T-helper 9 cell (primary cell): Measurements from ENCODE around the gene ACTN1.

Experiments
- DNase-seq: peaks from one replicate; pipeline ENCODE4 v3.0.0-alpha.2; 2020

The ACTN1 gene

DNA sequence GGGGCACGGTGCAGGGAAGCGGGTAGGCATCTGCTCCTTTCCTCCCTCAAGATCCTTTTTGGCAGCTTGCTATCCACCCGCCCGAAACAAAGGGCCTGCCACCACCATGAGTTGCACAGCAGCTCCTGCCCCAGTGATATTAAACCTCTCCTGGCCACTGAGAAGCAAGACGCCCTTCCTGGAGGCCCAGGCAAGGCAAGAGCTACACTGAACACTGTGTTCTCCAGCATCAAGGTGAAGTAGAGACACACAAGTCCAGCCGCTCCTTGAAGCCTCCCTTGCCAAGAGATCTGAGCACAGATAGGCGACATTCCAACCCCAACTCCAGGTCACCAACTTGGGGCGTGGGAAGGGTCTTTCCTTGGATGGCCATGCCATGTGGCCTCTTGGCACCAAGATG is 70.9 kb downstream of the ACTN1 start:
- no peak for DNase-seq

DNA sequence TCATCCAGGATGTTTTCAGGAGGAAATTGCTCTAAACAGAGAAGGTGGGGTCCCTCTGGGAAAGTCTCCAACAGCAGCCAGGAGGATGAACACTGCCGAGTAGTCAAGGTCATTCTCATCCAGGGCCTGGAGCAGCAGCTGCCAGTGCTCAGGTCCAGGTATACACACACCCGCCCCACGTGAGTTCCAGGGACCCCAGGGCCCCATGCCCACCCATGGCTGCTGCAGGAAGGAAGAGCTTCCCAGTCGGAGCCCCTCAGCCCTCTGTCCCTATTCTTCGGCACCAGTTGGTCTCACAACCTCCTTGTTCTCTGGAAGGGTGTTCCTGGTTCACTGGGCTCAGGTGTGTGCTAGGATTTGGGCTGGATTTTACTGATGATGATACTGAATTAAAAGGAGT is 72.7 kb downstream of the ACTN1 start:
- DNase-seq = no peak

DNA sequence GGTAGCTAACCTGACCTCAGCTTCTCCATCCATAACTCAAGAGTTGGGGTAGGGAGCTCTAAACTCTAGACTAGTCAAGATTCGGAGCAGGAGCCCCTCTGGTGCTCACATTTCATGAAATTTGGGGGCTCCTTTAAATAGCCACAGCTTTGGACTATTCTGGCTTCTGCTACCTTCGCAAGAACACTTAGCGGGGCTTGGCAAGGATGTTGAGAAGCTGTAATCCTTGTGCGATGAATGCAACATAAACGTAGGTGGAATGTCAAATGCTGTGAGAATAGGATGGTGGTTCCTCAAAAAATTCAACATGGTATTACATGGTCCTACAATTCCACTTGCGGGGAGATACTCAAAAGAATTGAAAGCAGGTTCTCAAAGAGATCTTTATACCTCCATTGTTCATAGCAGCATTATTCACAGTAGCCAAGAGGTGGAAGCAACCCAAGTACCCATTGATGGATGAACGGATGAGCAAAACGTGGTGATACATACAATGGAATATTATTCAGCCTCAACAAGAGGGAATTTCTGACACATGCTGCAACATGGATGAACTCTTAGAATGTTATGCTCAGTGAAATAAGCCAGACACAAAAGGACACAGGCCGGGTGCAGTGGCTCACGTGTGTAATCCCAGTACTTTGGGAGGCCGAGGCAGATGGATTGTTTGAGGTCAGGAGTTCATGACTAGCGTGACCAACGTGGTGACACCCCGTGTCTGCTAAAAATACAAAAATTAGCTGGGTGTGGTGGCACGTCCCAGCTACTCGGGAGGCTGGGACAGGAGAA is 73.8 kb downstream of the ACTN1 start:
- no peak for DNase-seq

DNA sequence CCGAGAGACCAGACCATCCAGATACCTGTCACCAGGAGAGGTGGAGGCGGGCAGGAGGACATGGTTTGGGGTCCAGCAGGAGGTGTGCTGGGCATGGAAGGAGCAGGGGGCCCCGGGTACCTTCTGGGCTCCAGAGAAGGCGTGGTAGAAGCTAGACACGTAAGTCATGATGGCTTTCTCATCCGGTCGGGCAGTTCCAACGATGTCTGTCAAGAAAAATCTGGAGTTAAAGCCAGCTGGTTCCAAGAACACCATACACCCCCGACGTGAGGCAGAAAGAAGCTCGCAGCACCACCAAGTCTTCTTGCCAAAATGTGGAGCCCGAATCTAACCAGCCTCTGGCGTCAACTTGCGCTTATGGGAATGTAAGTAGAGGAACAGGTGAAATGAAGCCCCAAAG is 76.7 kb downstream of the ACTN1 start:
- no peak for DNase-seq

DNA sequence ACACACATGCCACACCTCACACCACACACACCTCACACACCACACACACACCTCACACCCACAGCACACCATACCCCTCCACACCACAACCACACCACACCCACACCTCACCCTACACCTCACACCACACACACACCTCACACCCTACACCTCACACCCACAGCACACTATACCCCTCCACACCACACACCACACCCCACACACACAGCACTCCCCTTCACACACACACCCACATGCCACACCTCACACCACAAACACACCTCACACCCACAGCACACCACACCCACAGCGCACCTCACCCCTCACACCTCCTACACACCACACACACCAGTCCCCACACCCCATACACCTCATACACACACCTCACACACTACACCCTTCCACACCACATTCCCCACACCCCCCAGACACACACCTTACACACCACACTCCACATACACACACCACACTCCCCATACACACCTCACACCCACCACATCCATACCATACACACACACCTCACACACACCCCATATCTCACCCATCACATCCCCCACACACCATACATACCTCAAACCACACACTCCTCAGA is 80.0 kb downstream of the ACTN1 start:
- no peak for DNase-seq

DNA sequence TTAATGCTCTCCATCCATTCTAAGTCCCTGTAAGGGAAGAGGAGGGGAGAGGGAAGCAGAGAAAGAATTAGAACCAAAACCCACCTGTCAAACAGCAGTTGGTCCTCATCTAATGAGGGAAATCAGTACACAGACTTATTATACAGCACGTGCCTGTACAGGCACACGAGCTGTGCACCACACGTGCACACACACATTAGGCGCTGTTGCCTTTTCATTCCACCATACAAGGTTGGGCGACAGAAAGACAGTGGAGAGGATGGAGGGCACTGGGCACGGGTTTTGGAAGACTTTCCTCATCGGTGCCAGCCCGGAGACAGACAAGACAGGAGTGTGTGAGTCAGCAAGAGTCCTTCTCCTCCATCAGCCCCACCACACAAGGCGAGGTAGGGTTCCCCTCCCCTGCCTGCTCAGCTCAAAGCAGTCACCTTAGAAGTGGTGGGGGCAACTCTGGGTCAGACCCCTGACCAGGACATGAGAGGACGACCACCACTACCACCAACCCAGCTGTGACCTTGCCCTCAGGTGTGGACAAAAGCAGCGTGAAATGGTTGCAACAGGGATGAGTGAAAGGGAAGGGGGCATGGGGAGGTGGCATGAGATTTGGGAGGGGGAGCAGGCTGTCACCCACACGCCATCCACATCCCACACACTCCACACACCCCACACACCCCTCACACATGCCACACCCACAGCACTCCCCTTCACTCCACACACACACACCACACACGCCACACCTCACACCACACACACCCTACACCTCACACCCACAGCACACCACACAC is 80.7 kb downstream of the ACTN1 start:
- no peak for DNase-seq

DNA sequence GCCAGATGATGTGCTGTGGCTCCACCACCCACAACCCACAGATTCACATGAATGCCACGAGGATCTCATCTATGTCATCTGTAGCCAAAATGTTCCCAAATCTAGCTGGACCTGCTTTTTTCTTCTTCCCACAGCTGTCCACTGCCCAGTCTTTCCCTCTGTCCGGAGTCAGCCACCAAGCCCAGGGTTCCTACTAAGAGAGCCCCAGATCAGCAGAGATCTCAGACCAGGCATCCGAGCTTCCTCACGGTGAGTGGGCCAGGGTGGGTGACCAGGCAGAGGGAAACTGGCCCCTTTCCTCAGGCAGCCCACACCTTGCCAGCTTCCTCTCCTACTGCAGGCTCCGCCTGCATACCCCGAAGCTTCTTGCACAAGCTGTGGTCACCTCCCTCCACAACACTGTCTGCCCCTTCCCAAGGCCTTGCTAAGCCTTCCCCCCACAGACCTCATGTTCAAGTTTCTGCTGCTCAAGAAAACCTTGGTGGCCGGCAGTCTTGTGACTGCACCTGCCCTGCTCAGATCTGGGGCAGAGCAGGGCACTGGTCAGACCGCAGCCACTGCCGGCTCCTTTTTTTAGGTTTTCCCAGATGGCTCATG is 81.4 kb downstream of the ACTN1 start:
- DNase-seq = no peak

DNA sequence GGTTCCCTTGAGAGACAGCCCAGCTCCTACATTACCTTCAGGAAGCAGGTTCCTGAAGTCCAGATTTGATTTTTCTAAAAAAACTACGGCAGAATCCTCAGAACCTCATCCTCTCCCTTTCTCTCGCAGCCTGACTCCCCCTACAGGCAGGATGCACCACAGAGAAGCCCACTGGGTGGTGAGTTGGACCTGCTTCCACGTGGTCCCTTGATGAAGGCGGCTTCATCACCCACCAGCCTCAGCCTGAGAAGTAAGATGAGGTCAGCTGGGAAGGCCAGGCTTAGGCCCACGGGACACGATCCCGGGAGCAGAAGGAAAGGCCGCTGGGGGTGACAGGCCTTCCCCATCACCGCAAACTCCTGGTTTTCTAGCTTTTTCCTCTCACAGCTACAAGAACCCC is 83.0 kb downstream of the ACTN1 start:
- DNase-seq = no peak

DNA sequence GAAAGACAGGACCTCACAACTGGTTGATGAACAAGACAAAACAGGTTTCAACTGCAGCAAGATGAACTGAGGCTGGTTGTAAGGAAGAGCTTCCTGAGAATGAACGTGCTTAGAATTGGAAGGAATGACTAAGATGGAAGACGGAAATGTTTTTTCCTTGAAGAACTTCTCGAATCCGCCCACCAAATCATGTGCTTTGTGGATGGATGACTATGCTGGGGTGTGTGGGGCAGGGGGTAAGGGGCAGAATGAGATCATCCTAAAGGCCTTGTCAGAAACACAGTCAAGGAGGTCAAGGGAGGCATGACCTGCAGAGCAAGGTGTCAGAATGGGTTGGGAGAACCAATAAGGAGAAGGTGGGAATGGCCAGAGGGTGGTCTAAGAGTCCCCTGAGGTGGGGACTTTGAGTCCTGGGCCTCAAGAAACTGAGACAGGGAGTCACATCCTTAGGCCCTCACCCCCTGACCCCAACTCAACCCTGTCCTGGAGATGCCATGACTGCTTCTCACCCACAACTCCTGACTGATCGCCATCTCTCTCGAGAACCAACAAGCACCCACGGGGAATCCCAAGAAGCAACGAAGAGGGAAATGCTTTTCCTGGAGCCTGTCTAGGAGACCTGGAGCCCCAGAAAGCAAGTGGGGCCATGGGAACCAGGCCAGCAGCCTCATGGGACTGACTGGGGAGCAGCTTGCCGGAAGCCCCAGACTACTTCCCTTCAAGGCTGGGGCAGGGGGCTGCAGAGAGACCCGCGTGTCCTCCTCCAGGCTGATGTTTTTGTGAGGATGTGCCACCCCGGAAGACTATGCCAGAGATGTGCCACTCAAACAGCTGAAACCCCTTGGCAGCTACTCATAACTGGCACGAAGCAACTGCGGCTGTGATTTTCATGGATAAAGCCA is 84.0 kb downstream of the ACTN1 start:
- DNase-seq = no peak

DNA sequence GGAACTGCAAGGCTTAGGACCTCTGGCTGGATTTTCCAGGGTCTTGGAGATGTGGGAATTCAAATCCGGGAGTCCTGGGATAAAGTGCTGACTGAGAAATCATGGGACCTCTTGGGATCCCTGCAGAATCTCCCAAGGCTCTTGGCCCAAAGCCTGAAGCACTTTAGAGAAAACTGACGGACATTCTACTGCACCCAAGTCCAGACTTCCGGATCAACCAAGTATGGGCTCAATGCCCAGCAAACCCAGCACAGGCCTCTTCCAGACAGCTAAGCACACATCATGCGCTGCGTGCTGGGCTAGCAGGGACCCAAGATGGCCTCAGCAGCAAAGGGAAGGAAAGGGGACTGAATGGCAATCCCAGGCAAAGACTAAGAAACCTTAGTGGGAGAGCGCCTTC is 85.0 kb downstream of the ACTN1 start:
- DNase-seq = no peak

DNA sequence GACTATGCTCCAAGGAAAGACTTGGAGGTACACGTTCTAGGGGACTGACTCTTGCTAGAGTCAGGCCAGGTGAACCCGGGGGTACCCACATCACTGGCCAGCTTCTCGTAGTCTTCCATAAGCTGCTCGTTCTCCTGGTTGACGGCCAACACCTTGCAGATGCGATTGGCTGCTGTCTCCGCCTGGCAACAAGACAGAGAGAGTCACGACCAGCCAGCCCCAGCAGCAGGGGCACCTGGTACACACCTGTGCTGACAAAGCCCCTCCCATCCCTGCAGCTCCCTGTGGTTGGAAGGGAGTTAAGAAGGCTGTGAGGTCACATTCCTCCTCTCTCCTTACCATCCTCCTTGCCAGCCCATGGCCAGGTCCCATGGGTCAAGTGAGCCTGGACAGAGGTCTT is 85.5 kb downstream of the ACTN1 start:
- no peak for DNase-seq

DNA sequence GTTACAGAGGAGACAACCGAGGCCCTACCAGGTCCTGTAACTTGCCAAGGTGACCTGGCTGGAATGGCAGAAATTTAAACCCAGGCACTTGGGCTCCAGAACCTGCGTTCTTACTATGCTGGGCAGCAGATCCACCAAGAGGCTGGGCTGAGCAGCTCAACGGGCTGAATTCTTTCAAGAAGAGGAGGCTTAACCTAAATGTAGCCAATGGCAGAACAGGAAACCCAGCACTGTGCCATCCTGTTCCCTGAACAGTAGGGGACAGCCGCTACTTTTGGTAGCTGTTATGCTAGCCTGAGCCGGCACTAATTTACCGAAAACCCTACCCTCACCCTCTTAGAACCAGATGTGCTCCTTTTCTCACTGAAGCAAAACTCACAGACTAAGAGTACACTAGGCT is 86.1 kb downstream of the ACTN1 start:
- no peak for DNase-seq

DNA sequence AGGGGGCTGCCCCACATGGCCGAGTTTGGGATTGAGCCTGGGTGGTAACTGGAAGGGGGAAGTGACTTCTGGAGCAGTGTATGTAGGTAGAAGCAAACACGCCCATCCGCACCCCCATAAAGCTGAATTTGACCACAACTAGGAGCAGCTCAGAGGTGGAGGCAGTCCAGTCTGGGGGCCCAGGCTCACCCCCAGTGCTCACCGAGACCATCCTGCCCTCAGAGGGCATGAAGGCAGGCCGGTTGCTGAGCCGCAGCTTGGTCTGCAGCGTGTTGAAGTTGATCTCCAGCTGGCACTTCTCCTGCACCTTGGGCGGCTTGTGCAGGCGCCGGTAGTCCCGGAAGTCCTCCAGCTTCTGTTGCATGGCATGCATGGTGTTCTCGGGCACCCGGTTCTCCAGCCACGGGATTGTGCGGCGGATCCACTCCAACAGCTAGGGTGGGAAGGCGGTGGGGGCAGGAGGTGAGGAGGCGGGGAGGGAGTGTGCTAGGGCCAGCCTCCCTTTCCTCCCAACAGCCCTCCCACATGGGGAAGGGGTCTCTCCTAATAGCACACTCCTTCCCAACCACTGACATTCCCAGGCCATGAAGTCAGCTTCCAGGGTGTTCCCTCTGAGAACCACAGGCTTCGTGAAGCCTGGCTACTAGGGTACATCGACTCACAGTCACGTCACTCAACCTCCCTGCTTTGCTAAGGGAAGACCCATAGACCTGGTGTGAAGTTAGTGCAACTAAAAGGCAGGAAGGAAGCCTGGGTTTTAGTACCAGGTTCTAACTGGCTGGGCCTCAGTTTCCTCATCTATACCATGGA is 87.0 kb downstream of the ACTN1 start:
- no peak for DNase-seq

DNA sequence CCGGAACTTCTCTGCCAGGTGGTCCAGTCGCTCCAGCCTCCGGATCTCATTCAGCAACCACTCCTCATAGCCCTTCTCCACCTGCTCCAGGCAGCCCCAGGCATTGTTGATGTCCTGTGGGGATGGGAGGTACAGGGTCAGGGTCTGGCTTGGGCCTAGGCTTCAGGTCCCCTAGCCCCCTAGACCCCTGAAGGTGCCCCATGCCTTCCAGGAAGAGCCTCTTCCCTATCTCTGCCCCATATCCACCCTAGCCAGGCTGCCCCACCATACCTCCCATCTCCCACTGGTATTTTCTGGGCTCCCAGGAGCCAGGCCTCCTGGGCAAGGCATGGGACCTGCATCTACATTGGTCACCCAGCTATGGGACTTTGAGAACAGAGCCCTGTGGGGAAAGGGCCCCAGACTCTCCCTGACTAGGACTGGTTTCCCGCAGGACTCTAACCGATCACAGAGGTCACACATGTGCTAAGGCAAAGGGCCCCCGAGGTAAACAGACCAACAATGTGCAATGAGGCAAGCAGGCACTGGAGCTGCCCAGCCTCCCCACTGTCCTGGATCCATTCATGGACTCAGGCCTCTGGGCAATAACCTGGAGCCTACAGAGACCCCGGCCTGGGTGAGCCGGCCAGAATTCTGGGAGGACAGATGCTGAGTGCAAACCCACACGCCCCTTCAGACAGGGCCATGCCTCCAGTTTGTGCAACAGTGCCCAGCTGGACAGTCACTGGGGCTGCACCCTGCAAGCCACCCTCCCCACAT is 88.8 kb downstream of the ACTN1 start:
- no peak for DNase-seq

DNA sequence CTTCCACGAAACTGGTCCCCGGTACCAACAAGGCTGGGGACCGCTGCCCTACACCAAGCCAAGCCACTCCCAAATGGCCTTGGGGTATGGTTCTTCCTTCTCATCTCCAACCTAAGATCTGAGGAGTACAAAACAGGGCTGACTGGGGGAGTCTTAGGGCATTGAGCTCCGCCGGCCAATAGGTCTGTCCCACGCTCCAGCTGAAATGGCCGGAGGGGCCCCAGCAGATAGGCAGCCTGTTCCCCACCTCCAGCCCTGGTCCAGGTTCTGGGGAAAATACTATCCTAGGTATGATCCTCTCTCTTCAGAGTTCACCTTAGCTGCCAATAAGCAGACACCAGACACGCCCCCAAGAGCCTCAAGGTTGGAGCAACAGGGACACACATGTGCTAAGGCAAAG is 90.2 kb downstream of the ACTN1 start:
- DNase-seq = no peak

DNA sequence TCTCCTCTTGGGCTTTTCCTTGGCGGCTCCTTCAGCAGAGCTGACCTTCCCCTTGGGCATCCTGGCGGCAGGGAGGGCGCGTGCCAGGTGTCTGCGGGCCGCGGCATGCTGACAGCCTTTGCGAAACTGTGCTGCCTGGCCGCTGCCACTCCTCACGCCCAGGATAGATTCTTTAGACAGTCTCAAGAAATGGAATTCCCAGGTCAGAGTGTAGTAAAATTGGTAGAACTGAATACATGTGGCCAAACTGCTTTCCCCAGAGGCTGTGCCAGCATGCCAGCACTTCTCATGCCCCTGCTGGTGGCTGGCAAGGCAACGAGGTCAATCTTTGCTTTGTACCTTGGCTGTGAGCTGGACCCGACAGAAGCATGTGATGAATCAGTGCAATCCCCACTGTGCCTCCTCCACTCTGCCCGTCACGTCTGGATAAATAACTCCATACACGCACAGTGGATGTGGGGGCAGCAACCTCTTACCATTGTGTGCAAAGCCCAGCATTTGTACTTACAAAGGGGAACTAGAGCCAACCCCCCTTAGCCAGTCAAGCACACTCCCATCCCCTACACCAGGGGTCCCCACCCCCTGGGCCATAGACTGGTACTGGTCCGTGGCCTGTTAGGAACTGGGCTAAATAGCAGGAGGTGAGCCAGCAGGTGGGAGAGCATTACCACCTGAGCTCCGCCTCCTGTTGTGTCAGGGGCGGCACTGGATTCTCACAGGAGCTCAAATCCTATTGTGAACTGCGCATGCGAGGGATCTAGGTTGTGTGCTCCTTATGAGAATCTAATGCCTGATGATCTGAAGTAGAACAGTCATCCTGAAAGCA is 90.9 kb downstream of the ACTN1 start:
- no peak for DNase-seq

DNA sequence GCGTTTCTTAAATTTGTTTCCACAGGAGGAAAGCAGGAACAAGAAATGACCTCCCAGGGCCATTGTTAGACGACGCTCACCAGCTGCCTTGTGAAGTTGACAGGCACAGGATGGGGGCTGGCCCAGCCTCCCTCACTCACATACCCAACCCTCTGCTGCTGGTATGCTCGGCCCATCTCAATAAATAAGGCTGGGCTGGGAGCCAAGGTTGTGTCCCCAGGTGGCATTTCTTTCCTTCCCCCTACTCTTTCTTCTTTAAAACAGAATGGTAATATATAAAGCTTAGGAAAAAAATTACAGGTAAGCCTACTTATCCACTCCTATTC is 93.0 kb downstream of the ACTN1 start:
- DNase-seq = no peak

DNA sequence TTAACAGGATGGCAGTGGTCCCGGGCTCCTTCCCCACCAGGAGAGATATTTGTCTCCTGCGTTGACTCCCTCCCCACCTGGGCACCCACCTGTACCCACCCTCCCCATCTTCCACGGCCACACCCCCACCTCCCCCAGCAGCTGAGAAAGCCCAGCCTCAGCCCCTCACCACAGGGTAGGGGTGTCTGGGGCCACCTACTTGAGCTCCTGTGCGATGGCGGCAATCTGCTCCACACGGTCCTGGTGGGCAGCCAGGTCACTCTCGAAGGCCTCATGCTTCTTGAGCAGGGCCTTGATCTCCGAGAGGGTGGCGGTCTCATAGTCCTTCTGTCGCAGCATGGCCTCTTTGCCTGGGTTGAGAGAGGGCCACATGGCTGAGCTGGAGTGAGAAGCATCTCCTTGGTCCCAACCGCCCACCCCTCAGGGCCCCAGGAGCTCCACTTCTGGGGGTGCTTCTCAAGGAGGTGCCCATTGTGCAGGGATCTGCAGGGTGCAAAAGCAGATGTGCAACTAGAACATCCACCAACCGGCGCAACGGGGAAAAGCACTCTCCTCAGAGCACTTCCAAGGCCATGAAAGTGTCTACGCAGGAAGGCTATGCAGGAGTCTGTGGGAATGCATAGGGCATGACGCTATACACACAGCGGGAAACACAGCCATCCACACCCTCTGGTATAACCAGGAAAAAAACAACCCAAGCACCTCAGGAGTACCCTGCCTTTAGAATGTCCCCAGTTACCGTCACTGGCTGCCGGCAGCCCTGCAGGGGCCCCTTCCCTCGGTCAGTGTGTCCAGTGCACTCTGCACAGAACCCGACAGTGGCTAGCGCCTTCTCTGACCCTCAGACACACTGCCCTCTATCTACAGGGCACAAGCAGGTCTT is 93.6 kb downstream of the ACTN1 start:
- DNase-seq = no peak
